ENCODE data around the gene HMX1. TPM values are rescaled to one million over a fixed set of nuclear protein-coding genes. Genes with fewer than 3 reads are reported as not detected.

The HMX1 gene
- total and polyA plus RNA-seq, 10 of the 15 experiments (the other 5 are each of a cell fraction or from before 2014, with no cell fraction given): not detected

DNA sequence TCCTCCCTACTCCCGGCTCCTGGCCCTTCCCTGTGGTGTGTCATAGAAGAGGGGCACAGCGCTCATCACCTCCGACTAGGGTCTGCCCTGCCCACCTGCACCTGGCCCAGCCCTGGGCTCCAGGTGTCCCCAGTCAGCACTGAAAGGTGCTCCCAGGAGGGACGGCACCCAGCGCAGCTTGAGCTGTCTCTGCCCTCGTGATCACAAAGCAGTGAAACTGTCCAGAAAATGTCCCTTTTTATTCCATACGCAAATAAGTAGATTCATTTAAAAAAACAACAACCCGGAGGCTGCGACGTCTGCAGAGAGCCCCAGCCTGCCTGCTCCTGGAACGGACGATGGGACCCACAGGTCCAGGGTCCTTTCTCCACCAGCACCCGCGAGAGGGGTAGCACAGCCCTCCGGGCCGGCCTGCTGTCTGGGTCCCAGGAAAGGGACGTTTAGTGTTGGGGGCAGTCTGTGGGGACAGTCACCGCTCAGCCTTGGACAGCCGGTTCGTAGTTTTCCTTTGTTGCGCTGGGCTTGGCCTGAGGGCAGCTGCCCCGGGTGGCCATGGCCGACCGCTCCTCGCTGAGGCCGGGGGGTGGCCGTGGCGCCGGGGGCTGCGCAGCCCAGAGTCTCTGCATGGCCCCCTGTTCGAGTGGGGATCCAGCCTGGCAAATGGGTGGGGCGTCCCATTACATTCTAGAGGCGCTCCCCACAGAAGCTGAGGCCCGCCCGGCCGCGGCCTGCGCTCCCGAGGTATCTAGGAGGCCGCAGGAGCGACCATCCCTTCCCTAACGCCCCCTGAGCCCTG, 4.6 kb downstream of the HMX1 start:
- Histone ChIP-seq H3K27me3 (replicated peaks in 1 of 2; ENCODE audit: control insufficient read depth in 2 of 2, insufficient read depth in 2 of 2, low read length in 1 of 2) (peaks cover 0 to 1% of the 10 kb centered on the region in 2 experiments; a peak in 1 of 4 replicates), H3K79me2 (ENCODE audit: control insufficient read depth, insufficient read depth, low read length) (no peaks in the 10 kb centered on the region), H3K9me3 (replicated peaks; ENCODE audit: control insufficient read depth, insufficient read depth, low read length) (no peaks in the 10 kb centered on the region; the same call in 2 of the 3 replicates), H3K4me3 (no peak overlapping the region), H4K20me1 (ENCODE audit: control insufficient read depth, insufficient read depth) (no peaks in the 10 kb centered on the region), H3K4me1 (ENCODE audit: control insufficient read depth, insufficient read depth, low read length) (no peaks in the 10 kb centered on the region), H3K27ac (ENCODE audit: control insufficient read depth, insufficient read depth) (no peak overlapping the region), H2AFZ (ENCODE audit: control insufficient read depth, low read depth, low read length) (no peak overlapping the region), H3K36me3 (ENCODE audit: control insufficient read depth in 2 of 2, insufficient read depth in 2 of 2, low read length in 1 of 2) (no peaks in the 10 kb centered on the region), H3K4me2 (ENCODE audit: control insufficient read depth, insufficient read depth) (no peak overlapping the region), H3K9ac (ENCODE audit: control insufficient read depth, insufficient read depth, low read length) (no peak overlapping the region)
- in situ Hi-C loops (cut with MboI) (no loop called here), intact Hi-C loops (cut with micrococcal nuclease; ENCODE audit: unreplicated experiment) (no loop called here)
- RAD21 ChIA-PET (ENCODE audit: unreplicated experiment): no interaction called here
- no peak for ATAC-seq
- FAIRE-seq: no peak
- no TSS peak for BruUV-seq (replicated peaks)
- no peak for DNase-seq (ENCODE audit: low read depth, low spot score)
- 20% methylated on average over 42 of the region's 42 CpGs for WGBS (ENCODE audit: insufficient coverage, insufficient replicate concordance, low lambda C conversion rate, missing lambda C conversion rate)
- SMC1A ChIA-PET (ENCODE audit: uncharacterized antibody, unreplicated experiment): no interaction called here
- POLR2A ChIA-PET: no interaction called here
- CTCF ChIA-PET: no interaction called here
- TF ChIP-seq, protein P1, sequence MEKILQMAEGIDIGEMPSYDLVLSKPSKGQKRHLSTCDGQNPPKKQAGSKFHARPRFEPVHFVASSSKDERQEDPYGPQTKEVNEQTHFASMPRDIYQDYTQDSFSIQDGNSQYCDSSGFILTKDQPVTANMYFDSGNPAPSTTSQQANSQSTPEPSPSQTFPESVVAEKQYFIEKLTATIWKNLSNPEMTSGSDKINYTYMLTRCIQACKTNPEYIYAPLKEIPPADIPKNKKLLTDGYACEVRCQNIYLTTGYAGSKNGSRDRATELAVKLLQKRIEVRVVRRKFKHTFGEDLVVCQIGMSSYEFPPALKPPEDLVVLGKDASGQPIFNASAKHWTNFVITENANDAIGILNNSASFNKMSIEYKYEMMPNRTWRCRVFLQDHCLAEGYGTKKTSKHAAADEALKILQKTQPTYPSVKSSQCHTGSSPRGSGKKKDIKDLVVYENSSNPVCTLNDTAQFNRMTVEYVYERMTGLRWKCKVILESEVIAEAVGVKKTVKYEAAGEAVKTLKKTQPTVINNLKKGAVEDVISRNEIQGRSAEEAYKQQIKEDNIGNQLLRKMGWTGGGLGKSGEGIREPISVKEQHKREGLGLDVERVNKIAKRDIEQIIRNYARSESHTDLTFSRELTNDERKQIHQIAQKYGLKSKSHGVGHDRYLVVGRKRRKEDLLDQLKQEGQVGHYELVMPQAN (conservative IDR thresholded peaks at IDR 0.05): no peak
- TF ChIP-seq, protein P2, sequence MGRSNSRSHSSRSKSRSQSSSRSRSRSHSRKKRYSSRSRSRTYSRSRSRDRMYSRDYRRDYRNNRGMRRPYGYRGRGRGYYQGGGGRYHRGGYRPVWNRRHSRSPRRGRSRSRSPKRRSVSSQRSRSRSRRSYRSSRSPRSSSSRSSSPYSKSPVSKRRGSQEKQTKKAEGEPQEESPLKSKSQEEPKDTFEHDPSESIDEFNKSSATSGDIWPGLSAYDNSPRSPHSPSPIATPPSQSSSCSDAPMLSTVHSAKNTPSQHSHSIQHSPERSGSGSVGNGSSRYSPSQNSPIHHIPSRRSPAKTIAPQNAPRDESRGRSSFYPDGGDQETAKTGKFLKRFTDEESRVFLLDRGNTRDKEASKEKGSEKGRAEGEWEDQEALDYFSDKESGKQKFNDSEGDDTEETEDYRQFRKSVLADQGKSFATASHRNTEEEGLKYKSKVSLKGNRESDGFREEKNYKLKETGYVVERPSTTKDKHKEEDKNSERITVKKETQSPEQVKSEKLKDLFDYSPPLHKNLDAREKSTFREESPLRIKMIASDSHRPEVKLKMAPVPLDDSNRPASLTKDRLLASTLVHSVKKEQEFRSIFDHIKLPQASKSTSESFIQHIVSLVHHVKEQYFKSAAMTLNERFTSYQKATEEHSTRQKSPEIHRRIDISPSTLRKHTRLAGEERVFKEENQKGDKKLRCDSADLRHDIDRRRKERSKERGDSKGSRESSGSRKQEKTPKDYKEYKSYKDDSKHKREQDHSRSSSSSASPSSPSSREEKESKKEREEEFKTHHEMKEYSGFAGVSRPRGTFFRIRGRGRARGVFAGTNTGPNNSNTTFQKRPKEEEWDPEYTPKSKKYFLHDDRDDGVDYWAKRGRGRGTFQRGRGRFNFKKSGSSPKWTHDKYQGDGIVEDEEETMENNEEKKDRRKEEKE (IDR thresholded peaks at IDR 0.05): no peak
- TF ChIP-seq, protein P3, sequence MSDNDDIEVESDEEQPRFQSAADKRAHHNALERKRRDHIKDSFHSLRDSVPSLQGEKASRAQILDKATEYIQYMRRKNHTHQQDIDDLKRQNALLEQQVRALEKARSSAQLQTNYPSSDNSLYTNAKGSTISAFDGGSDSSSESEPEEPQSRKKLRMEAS (IDR thresholded peaks at IDR 0.05; ENCODE audit: low read depth, low read length): no peak
- TF ChIP-seq BRCA1 (IDR thresholded peaks at IDR 0.05; ENCODE audit: low read depth, low read length) (no peak), MTA2 (IDR thresholded peaks at IDR 0.05; ENCODE audit: low read depth) (no peak), RFX5 (IDR thresholded peaks at IDR 0.05; ENCODE audit: low read depth, low read length) (no peak), HDGF (IDR thresholded peaks at IDR 0.05) (no peak), NFXL1 (IDR thresholded peaks at IDR 0.05; ENCODE audit: borderline replicate concordance) (no peak), ZNF217 (IDR thresholded peaks at IDR 0.05) (no peak), GATAD2B (conservative IDR thresholded peaks at IDR 0.05; ENCODE audit: low read depth) (no peak)
- TF ChIP-seq, protein P4, sequence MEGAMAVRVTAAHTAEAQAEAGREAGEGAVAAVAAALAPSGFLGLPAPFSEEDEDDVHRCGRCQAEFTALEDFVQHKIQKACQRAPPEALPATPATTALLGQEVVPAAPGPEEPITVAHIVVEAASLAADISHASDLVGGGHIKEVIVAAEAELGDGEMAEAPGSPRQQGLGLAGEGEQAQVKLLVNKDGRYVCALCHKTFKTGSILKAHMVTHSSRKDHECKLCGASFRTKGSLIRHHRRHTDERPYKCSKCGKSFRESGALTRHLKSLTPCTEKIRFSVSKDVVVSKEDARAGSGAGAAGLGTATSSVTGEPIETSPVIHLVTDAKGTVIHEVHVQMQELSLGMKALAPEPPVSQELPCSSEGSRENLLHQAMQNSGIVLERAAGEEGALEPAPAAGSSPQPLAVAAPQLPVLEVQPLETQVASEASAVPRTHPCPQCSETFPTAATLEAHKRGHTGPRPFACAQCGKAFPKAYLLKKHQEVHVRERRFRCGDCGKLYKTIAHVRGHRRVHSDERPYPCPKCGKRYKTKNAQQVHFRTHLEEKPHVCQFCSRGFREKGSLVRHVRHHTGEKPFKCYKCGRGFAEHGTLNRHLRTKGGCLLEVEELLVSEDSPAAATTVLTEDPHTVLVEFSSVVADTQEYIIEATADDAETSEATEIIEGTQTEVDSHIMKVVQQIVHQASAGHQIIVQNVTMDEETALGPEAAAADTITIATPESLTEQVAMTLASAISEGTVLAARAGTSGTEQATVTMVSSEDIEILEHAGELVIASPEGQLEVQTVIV (IDR thresholded peaks at IDR 0.05; ENCODE audit: borderline replicate concordance, partially characterized antibody): no peak
- TF ChIP-seq, protein P5, sequence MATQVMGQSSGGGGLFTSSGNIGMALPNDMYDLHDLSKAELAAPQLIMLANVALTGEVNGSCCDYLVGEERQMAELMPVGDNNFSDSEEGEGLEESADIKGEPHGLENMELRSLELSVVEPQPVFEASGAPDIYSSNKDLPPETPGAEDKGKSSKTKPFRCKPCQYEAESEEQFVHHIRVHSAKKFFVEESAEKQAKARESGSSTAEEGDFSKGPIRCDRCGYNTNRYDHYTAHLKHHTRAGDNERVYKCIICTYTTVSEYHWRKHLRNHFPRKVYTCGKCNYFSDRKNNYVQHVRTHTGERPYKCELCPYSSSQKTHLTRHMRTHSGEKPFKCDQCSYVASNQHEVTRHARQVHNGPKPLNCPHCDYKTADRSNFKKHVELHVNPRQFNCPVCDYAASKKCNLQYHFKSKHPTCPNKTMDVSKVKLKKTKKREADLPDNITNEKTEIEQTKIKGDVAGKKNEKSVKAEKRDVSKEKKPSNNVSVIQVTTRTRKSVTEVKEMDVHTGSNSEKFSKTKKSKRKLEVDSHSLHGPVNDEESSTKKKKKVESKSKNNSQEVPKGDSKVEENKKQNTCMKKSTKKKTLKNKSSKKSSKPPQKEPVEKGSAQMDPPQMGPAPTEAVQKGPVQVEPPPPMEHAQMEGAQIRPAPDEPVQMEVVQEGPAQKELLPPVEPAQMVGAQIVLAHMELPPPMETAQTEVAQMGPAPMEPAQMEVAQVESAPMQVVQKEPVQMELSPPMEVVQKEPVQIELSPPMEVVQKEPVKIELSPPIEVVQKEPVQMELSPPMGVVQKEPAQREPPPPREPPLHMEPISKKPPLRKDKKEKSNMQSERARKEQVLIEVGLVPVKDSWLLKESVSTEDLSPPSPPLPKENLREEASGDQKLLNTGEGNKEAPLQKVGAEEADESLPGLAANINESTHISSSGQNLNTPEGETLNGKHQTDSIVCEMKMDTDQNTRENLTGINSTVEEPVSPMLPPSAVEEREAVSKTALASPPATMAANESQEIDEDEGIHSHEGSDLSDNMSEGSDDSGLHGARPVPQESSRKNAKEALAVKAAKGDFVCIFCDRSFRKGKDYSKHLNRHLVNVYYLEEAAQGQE (IDR thresholded peaks at IDR 0.05; ENCODE audit: low read depth, low read length): no peak
